ENCODE measurements around the gene DISP1. TPM values are rescaled to one million over a fixed set of nuclear protein-coding genes. Genes with fewer than 3 reads are reported as not detected.
"Not testable (repeated sequence)": the region's sequence is repeated elsewhere in the genome, so short reads cannot be mapped to it uniquely, and the experiment has no call there.

Gene DISP1
- total RNA-seq, 1 experiment from 2014 or later = 8.1 TPM

DNA sequence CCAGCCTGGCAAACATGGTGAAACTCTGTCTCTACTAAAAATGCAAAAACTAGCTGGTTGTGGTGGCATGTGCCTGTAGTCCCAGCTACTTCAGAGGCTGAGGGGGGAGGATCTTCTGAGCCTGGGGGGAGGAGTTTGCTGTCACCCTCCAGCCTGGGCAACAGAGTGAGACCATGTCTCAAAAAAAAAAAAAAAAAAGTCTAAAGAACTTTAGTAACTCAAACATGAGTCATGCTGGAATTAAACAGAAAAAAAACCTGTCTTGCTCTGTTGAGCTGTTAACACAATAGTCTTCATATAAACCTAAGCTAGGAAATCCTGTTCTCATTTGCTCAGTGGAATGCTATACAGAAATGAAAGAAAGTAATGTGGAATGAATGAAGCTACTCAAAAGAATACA, 16.7 kb upstream of the DISP1 start:
- peak; percentile 81 for DNase-seq (ENCODE audit: low read depth)

DNA sequence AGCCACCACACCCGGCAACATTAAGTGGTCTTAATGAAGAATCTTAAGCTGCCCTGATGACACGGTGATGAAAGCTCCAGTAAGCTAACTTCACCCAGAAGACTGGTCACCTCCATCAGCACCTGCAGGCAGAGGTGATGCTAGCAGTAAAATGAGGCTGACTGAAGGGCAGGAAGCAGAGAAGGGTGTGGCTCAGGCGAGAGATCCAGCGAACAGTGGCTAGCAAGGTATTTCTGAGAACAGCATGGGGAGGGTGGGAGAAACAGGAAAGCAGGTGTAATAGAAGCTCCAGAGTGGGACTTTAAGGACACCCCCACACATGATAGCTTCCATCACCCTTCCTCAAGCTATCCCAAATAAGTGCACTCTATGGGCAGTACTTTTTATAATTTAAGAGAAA, 15.9 kb upstream of the DISP1 start:
- no peak for DNase-seq (ENCODE audit: low read depth)

DNA sequence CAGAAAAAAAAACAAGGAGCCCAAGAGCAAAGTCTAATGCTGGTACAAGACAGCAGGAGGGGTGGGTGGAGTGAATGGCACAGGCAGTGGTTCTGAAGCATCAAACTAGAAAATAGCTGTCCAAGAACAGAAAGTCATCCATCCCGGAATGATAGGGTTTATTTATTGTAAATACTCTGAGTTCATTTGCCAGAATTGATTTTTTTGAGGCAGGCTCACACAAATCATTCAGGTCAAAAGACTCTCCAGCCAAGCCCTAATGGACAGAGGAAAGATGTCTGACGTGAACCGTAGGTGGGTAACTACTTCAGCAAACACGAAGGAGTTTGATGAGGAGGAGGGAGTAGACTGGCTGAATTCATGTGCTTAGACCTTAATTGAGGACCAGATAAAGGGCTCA, 13.8 kb upstream of the DISP1 start:
- no peak for DNase-seq (ENCODE audit: low read depth)

DNA sequence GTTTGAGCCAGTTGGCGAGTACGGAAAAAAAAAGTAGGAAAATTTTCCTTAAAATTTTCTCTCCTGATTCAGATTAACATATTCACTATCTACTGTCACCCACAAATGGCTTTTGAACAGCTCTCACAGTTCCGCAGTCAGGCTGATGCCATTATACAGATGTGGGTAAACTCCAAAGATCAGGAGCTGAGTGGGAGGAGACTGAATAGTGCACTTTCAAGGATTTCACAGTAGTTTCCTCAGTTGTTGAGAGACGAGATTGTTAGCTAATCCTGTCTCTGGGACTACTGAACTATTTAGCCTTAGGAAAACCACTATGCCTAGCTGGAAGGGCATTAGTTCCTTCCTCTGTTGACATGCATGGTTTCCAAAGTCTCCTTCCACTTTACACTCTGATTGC, 3.2 kb upstream of the DISP1 start:
- DNase-seq (ENCODE audit: low read depth) = no peak

DNA sequence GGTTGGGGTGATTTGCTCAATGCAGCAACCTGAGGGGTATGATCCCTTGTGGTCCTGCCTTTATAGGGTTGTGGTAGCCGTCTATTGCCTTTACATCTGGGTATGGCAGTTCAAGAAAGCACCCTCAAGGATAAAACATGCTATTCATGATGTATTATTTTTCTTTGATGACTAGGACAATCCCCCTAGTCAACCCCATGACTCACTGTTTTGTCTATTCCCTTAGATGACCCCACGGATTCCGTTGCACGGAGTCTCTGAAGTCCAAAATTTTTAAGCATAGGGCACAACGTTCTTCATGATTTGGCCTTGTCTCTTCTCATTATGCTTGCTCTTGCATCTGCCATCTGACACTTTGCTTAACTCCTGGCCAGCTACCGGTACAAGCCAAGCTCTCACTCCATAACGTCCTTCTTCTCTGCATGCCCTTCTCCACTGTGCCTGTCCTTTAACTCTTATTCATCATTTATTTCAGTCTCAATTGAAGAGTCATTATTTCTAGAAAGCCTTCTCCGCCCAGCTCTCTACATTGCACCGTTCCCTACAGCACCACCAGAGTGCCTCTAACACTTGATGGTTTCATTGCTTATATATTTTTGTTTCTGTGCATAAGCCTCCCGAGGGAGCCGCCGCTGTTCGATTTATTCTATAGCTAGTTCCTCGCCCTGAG, 838 bp upstream of the DISP1 start:
- DNase-seq (ENCODE audit: low read depth) = peak; percentile 78

DNA sequence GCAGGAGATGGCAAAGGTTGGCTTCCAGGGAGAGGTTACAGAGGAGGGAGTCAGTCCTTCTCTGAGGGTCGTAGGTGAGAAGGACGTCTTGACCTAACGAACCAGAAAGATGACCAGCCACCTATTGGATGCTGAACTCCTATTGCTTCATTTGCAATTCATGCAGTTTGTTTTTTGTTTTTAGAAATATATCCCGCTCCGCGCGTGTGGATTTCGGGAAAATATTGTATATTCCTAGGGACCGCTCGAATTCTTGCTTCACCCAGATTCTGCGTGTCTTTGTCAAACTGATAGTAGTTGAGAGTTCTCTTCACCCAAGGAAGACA, 564 bp downstream of the DISP1 start:
- peak; percentile 17 for DNase-seq (ENCODE audit: low read depth)

DNA sequence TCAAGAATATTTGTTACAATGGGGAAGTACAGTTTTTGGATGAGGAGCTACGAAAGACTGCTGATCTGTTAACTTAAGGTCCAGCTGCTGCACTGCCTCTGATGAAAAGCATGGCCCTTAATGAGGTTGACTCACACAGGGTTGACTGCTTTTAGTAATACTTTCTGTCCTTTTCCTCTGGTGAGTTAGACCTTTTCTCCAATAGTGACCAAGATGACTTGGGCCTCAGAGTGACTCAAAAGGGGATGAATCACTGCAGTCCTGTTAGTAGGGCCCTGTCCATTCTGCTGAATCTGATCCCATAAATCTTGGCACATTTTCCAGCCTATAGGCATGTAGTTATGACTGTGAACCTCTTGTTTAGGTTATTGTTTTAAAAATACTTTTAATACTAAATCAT, 2.7 kb downstream of the DISP1 start:
- DNase-seq (ENCODE audit: low read depth) = peak; percentile 99

DNA sequence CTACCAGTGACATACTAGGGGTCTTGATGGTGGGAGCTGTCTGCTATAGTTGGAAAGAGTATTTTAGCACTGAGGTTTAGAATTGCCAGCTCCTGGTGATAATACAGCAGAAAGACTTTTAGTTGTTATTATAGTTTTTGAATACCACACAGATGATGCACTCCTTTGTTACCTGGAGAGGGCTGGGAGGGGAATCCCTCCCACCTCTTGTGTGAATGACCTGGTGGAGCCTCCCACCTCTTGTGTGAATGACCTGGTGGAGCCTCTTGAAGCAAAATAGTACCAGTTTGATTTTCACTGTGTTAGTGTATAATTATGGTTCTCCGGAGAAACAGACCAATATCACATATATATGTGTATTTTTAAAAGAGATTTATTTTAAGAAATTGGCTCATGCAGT, 3.3 kb downstream of the DISP1 start:
- DNase-seq (ENCODE audit: low read depth) = no peak

DNA sequence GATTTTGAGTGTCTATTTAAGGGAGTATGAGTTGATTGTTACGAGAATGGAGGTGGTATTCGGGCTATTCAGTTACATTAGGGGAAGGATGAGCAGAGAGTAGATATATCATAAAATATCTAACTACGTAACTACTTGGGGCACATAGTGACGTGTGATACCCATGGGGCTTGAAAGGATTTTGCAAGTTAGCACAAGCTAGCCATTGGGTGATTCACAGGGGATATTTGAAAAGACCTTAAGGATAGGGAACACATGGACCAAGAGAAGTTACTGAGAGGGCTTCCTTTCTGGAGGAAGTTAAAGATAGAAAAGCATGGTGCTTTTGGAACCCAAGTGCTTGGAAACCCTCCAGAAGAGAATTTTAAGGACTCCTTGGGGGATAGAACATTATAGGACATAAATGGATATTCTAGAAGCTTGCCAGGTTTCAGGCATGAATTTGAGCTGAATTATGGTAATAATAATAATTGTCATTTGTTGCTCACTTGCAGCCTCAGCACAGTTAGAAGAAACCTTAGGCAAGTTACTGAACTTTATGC, 5.4 kb downstream of the DISP1 start:
- DNase-seq (ENCODE audit: low read depth) = no peak

DNA sequence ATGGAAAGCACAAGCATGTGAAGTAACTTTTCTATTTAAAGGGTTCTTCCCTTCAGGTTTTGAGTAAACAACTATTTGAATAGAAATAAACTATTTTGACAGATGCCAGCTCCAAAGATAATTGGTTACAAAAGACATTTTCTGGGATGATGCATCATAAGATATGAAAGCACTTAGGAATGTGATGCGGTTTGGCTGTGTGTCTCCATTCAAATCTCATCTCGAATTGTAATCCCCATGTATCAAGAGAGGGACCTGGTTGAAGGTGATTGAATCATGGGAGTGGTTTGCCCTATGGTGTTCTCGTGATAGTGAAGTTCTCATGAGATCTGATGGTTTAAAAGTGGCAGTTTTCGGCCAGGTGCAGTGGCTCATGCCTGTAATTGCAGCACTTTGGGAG, 6.4 kb downstream of the DISP1 start:
- peak; percentile 86 for DNase-seq (ENCODE audit: low read depth)

DNA sequence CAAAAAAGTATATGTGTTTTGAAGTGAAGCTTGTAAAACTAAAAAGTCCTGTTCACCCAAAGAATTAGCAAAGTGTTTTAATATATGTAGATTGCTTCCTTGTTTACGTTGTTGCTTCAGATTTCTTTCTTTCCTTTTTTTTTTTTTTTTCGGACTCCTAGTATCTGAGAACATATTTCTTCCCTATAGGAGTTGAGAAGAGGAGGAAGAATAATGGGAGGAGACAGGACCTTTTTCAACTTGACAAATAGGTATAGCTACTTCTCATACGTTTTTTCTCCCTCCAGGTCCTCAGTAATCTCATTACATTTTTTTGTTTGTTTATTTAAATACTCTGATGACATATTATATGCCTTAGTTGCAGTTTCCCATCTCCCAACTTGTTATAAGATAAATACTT, 8.9 kb downstream of the DISP1 start:
- DNase-seq (ENCODE audit: low read depth) = no peak

DNA sequence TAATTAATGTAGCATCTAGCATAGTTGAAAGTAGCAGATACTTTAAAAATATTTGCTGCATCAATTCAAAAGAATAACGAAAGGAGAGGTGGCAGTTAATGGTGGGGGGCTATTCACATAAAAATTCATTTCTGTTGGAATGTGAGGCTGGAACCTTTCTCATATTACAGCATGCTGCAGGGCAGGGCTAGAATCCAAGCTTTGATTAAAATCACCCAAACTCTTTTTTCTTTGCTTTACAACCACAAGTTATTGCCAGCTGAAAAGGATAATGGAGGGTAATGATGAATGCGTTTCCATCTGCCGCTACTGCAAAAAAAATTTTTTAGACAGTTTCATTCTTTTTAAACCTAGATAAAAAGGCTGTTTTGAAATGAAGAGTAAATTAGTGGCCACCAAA, 9.8 kb downstream of the DISP1 start:
- peak; percentile 60 for DNase-seq (ENCODE audit: low read depth)

DNA sequence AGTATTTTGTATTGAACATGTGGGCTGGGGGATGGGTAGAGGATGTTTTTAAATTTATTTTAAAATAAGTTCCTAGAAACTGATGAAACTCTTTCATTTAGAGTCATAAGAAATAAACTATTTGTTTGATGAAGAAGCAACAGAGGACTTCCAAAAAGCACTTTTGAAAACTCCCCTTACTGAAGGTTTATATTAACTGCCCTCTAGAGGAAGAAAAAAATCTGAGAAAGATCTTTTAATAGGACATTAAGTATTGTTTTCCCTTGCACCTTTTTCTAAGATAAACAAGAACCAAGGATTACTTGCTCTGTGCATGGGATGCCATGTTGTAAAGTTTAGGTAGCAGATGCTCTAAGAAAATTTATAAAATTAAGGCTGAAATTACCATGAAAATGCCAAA, 14.1 kb downstream of the DISP1 start:
- DNase-seq (ENCODE audit: low read depth) = no peak

DNA sequence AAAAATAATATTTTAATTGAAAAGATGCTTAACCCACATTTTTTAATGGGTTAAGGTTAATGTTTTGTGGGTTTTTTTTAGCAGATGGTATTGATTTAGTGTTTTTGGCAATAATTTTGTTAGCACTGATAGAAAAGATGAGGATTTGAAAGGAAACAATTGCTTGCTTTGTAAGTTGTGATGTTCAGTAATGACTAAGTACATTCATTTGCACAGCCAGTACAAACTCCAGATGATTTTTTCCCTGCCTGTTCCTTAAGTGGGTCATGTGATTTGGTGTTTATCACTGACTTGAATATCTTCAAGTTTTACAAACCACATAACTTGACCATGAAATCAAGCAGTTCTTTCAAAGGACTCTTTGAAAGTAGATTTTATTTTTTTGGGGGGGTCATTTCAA, 15.0 kb downstream of the DISP1 start:
- DNase-seq (ENCODE audit: low read depth) = peak; percentile 57

DNA sequence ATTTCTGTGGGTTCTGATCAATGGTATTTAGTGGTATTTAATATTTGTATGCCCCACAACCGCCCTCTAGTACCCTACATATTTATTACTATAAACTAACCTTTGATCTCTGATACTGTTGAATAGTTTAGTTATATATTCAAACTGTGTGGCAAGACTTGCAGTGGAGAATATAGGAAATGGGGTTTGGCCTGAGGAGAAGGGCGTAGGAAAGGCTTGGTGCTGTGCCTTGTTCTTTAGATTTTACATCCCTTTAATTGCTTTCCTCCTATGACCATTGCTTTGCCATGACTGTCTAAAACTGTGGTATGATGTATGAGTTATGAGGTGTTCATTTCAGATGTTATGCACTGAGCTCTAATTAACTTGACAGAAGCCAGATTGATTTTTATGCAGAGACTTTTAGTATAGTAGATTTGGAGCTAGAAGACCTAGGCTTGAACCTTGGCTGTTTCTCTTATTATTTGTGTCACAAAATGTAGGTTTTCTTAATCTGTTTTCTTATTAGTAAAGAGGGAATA, 18.6 kb downstream of the DISP1 start:
- DNase-seq (ENCODE audit: low read depth) = no peak

DNA sequence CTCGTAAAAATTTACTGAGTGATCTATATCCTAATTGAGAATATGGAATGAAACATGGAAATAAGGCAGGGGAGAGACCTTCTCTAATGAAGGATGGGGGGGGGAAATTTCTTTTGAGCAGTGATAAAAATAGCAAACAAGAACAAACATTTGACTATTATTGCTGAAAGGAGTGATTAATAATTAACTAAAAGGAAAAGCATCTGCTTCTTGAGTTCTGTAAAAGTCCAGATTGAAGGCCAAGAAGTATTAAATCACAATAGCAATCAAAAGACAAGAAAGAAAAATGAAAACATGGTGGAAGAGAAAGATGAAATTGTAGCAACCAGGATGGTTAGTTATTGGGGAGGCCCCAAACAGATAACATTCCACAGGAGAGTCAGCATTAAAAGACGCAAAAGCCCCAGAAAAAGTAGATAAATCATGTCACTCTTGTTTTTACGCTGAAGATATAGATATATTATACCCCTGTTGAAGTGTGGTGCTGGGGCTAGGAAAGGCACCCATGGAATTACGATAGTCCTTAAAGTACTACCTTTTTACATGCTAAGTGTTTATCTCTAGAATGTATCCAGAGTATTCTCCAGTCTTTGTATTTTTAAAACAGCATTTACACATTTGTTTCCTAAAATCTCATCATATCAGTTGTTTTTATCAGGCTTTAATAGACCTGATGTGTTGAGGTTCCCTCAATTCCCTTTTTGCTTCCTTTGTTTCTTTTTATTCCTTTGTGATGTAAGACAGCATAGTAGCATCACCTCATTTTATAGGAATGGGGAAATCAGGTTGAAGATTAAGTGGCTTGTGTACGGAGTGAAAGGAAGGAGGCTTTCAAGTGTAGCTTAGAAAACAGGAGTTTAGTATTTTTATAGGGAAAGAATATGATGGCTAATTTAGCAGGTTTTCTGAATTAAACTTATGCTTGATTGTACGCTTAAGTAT, 28.9 kb downstream of the DISP1 start:
- DNase-seq (ENCODE audit: low read depth) = no peak

DNA sequence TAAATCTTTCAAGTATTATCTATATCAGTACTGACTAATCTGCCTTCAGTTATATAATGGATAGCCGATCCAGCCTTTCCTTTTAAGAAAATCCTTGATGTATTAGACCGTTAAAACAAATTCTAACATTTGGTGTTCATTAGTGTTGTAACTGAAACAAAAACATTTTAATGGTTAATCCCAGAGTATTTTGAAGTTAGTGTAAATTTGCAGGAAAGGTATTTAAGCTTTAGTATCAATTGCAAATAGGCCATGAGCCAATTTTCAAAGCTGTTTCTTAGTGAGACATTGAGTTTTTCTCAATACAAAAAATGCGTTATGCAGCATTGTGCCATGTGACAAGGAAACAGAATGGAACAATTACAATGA, 29.6 kb downstream of the DISP1 start:
- no peak for DNase-seq (ENCODE audit: low read depth)

DNA sequence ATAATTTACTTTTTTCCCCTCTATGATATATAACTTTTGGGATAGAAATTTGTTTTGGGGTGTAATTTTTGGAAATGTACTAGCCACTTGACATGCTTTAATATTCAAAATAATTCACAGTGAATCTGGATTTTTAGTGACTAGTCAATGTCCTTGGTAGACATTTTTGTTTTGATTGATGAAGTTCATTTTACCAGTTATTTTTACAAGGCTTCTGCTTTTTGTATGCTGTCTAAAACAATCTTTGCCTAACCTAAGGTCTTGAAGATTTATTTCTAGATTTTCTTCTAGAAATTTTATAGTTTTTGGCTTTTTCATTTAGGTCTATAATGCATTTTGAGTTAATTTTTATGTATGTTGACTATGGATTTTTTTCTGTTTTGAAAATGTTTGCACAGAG, 30.9 kb downstream of the DISP1 start:
- no peak for DNase-seq (ENCODE audit: low read depth)

DNA sequence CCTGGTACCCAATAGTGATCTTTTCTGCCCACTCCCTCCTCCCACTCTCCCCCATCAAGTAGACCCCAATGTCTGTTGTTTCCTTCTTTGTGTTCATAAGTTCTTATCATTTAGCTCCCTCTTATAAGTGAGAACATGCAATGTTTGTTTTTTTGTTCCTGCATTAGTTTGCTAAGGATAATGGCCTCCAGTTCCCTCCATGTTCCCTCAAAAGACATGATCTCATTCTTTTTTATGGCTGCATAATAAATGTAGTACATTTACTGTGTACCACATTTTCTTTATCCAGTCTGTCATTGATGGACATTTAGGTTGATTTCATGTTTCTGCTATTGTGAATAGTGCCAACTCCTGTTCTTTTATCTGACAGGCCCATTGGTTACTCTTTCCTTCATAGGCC, 35.7 kb downstream of the DISP1 start:
- not testable (repeated sequence) for DNase-seq (ENCODE audit: low read depth)

DNA sequence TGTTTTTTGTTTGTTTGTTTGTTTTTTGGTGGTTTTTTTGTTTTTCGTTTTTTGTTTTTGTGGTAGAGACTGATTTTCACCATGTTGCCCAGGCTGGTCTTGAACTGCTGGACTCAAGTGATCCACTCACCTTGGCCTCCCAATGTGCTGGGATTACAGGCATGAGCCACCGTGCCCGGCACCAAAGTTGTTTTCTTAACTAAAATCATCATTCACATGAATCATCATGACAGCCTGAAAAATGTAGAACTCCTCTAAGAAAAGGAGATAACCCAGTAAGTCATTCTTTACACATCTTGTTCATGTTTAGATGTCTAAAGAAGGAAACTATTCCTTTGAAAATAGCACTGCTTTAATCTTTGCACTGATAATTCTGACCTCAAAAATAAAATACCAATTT, 37.5 kb downstream of the DISP1 start:
- DNase-seq (ENCODE audit: low read depth) = peak; percentile 42

DNA sequence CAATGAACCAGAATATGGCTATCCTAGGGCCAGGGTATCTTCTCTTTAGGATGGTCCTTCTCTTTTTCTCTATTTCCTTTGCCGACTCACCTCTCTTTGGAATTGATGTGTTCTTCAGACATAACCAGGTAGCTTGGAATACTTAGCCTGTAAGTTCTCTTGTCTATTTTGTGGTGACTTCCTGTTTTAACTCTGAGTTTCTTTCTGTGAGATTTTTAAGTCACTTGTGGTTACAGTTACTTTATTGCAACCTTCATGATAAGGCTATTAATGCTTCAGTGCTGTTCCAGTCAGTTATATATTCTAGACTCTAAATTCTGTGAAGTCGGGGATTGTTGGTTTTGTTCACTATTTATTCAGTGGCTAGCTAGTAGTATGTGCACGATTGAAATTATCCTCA, 46.2 kb downstream of the DISP1 start:
- DNase-seq (ENCODE audit: low read depth) = no peak
